22Rv1 (cell line): ENCODE results near the gene SLC9C2.
"Not testable (repeated sequence)": the region's sequence is repeated elsewhere in the genome, so short reads cannot be mapped to it uniquely, and the experiment has no call there.

Experiments used
- H3K27ac ChIP-seq: fragments of 450-650 bp; 2 replicates; pipeline ENCODE4 v1.5.1; 2017
- CTCF ChIP-seq: fragments of 450-650 bp; IDR thresholded peaks from 2 replicates; pipeline ENCODE4 v1.5.1; 2017; ENCODE audit warnings: mild to moderate bottlenecking
- ZFX ChIP-seq: fragments of 450-650 bp; IDR thresholded peaks from 2 replicates; pipeline ENCODE4 v1.6.1; 2017; ENCODE audit warnings: antibody characterized with exemption, borderline replicate concordance

The SLC9C2 gene

DNA sequence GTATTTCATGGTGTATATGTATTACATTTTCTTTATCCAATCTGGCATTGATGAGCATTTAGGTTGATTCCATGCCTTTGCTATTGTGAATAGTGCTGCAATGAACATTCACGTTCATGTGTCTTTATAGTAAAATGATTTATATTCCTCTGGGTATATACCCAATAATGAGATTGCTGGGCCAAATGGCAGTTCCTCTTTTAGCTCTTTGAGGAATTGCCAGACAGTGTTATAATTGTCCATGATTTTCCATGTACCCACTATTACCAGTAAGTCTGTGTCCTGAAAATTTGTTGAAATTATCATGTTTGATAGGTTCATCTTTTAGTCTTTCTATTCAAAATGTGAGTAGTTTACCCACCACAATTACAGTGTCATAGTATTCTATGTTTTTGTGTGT, 34.4 kb downstream of the SLC9C2 start:
- no peak for TF ChIP-seq ZFX
- no peak for TF ChIP-seq CTCF
- H3K27ac ChIP-seq = no peak overlapping the region

- H3K27ac ChIP-seq = not testable (repeated sequence)
Measured at GRCh38 chr1:173563846-173564245, 39.0 kb downstream of the SLC9C2 start.

- no peak overlapping the region for H3K27ac ChIP-seq
- TF ChIP-seq CTCF (peak; percentile 17; the same call in 1 of the 2 replicates), ZFX (no peak)
Measured at GRCh38 chr1:173562813-173563212, 40.1 kb downstream of the SLC9C2 start.

DNA sequence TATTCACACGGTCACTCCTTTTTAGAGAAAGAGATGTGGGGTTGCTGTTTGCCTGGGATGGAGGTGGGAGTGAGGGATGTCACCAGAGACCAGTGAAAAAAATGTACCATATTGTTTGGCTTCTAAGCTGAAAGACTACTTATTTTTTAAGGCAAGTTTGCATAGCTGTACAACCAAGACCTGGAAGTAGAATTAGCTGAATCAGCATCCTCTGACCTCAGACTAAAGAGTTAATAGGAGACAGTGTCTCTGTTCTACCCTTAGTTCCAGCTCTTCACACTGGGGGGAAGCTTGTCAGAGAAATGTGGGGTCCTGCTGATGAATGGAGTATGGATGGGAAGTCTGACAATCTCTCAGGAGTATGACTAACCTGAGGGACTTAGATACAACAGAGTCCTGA, 41.6 kb downstream of the SLC9C2 start:
- H3K27ac ChIP-seq = no peak overlapping the region
- TF ChIP-seq CTCF = no peak
- no peak for TF ChIP-seq ZFX

DNA sequence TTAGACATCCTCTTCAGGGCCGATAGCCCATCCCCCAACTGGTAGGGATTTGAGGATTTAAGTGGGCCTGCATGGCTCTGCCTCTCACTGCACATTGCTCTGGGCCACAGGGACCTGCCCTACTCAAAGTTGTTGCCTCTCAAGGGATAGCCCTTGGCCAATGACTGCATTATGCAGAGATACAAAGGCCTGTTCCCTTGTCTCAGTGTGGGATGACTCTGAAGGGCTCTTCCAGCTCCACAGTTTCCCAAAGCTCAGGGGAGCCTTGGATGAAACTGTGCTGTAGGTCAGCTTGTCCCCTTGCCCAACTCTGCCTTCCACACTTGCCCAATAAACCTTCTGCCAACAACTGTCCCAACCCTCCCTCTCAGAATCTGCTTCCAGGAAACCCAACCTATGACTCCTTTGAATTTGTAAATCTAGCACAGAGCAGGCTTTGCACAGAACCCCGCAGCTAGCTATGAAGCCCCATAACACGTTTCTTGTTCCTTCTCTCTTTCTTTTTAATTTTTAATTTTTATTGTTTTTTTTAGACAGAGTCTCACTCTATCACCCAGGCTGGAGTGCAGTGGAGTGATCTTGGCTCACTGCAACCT, 42.5 kb downstream of the SLC9C2 start:
- H3K27ac ChIP-seq = no peak overlapping the region
- TF ChIP-seq CTCF (no peak), ZFX (no peak)

- H3K27ac ChIP-seq = no peak overlapping the region
- no peak for TF ChIP-seq ZFX
- TF ChIP-seq CTCF = no peak
Measured at GRCh38 chr1:173555651-173556305, 47.1 kb downstream of the SLC9C2 start.

- no peak overlapping the region for H3K27ac ChIP-seq
- TF ChIP-seq ZFX (no peak), CTCF (no peak)
Measured at GRCh38 chr1:173554541-173555250, 48.2 kb downstream of the SLC9C2 start.
